Measurements from ENCODE around the gene PRDM2.

DNA sequence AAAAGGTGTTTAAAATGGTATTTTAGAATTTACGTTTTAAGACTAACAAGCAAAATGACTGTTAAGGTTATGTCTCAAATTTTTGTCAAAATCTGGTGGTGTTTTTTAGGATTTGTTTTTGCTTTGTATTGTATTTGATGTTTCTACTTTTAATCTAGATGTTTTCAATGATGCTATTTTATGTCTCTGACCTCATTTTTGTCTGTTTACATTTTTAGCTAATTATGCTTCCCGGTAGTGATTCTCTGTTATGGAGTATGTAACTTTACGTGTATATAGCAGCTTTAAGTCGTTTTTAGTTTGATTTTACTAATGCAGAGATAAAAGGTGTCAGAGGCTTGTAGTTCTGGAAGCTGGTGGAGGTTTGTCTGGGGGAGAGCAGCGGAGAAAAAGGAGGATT, 71.8 kb downstream of the PRDM2 start:
- TF ChIP-seq CTCF (IDR thresholded peaks at IDR 0.05 in 8 of 11, conservative IDR thresholded peaks at IDR 0.05 in 3 of 11) (no peak), POLR2A (IDR thresholded peaks at IDR 0.05) (no peak)

Measured in spleen (tissue), 7 donors.